Activated CD4-positive, alpha-beta T cell treated with anti-CD3 and anti-CD28 coated beads, Interleukin-2, amount 50 U/mL, for 16 hours (primary cell): ENCODE measurements around the gene SCLY.
A peak's percentile ranks its signal among the peaks of the same experiment; 100 is the strongest.

Source experiments
- DNase-seq: peaks from one replicate; pipeline ENCODE4 v3.0.0-alpha.2; 2020

SCLY gene

GRCh38 chr2:238098901-238099713 lies 38.3 kb downstream of the SCLY start:
- no peak for DNase-seq

DNA sequence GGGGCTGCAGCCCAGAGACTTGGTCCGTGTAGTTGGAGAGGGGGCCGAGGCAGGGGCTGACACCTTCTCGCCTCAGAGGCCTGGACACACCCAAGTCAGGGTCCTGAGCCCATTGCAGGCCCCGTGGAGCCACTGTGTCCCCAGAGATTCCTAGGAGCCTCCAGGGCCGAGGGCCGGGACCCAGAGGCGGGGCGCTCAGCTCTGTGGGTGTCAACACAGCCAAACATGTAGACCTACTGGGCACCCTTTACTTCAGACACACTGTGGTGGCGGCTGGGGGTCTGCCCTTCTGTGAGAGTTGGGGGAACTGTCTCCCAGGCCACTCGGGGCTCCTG lies 38.9 kb downstream of the SCLY start:
- DNase-seq, result no peak

DNA sequence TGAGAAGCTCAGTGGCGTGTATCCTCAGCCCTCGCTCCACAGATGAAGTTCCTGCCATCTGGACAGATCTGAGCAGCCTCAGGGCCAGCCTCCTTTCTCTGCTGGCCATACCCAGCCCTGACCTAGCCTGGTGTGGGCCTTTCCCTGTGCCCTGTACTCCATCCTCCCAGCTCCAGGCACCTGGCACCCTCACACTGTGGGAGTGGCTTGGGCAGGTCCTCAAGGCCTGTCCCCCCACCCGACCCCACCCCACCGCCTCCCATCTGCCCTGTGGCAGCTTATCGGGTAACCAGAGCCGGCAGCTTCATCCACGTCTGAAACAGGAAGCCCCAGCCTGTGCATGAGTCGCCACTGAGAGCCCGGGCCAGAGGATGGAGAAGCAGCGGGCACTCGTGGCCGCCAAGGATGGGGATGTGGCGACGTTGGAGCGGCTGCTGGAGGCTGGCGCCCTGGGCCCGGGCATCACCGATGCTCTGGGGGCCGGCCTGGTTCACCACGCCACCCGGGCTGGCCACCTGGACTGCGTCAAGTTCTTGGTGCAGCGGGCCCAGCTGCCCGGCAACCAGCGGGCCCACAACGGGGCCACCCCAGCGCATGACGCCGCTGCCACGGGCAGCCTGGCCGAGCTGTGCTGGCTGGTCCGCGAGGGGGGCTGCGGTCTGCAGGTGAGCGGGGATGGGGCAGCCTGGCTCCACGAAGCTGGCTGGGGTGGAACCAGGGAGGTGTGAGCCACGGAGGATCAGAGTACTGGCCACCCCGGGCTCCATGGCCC lies 39.4 kb downstream of the SCLY start, which contains the start of gene ESPNL:
Gene ESPNL, plus strand, starts transcription at position 292 of the 772 bp plus-strand sequence. Its CDS starts 80 bp downstream, at position 372.
- no peak for DNase-seq

DNA sequence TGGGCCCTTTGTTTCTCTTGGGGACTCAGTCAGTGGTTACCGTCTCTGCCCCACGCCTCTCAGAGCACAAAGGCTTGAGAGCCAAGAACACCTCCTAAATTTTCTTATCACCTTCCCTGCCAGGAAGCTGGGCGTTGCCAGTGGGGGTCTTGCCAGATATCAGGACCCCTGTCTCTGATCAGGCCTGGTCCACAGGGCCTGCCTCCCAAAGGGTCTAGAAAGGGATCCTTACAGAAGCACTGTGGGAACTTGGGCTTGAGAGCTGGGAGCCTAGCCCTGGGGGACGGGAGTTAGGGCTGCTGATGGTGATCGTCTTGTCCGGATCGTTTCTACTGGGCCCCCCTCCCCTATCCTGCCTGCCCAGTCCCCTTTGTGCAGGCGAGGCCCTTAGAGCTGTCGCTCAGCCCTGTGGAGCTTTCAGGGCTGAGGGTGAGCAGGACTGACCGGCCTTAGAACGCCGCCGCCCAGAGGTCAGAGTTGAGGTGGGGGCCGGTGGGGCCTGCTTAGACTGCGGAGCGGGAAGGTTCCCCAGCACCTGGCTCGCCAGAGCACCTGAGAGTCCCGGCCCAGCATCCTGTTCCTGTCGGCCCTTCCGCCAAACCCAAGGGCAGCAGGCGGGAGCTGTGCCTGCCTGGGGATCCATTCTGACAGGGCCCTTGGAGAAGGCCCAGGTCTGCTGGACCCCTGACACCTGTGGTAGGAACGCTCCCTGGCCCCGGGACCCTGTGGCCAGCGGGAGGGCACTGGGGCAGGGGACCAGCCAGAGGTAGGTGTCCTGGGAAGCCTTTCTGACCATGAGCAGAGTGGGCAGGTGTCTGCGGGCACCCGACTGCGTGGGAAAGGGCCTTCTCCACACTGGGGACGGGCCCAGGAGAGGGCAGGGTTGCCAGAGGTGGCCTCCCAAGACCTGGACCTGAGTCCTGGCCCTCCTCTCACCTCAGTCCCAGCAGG lies 40.3 kb downstream of the SCLY start:
- DNase-seq, result no peak

DNA sequence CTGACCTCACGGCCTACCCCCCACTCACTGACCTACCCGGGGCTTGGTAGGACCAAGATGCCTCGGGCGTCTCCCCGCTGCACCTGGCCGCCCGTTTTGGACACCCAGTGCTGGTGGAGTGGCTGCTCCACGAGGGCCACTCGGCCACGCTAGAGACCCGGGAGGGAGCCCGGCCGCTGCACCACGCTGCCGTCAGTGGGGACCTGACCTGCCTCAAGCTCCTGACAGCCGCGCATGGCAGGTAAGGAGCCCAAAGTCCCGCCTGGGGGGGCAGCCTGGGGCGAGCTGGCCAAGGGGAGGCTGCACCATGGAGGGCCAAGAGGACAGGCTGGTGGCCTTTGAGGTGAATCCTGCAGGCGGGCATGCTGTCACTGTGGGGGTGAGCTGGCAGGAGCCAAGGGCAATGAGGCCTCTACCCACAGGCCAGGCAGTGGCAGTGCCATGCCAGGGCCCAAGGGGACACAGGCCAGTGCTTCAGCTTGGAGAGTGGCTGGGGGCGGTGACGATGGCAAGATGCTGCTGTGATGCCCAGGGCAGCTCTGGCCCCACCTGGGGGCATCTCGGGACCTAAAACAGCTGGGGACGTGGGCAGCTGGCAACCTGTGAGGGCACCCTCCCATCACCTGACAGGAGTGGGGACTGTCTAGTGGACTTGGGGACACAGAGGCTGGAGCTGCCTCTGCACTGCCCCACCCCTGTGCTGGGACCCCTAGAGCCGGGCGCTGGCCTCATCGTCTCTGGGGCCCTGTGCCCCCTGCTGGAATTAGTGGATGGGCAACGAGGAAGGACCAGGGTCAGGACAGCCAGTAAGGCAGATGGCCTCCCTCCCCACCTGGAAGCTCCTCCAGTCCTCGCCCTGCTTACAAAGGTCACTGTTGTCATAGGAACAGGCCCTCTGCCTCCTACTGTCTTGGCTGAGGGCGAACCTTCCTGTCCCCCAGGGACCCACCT lies 41.4 kb downstream of the SCLY start:
- no peak for DNase-seq

DNA sequence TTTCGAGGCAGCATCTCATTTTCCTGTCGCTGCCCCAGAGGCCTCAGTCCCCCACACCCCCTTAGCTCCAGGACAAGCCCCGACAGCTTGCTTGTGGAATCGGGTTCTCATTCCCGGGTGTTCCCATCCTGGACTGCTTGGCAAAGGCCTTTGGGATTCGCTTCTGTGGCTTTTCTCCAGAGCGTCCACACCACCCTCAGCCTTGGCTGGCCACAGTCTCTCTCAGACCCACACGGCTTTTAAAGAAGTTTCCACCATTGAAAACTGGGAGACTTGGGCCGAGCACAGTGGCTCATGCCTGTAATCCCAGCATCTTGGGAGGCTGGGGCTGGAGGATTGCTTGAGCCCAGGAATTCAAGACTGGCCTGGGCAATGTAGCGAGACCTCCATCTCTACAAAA lies 42.1 kb downstream of the SCLY start:
- DNase-seq, result no peak

GRCh38 chr2:238103465-238104225 lies 42.8 kb downstream of the SCLY start:
- no peak for DNase-seq

GRCh38 chr2:238104226-238104690 lies 43.5 kb downstream of the SCLY start:
- DNase-seq, result no peak

- no peak for DNase-seq
Observed at GRCh38 chr2:238104691-238105371, 44.0 kb downstream of the SCLY start.

DNA sequence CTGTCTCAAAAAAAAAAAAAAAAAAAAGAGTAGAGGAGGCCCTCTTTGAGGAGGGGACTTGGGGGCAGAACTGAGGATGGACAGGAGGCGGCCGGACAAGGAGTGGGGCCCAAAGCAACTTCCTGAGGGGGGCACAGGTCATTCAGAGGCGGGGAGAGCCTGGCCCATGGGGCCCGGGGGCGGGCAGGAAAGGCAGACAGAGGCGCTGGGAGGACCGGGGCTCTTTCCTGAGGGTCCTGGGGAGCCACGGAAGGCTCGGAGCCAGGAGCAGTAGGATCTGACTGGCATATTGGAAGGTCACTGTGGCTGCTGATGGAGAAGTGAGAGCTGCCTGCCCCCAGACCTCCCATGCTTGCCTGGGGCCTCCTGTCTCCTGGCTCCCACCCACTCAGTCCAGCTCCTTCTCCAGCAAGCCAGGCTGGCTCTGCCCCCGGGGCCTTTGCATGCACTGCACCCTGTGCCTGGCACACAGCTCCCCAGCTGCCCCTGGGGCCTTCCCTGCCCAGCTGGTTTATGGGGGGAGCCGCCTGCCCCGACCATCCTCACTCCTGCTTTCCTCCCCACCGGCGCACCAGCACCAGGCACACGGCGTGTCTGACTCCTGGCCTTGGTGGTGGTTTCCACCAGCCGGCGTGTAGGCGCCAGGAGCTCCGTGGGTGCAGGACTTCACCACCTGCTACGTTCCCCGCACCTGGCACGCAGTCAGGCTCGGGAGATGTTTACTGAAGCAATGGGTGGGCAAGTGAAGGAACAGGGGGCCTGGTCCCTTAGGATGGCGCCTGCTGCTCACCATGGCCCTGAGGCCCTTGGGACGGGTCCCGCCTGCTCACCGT lies 44.9 kb downstream of the SCLY start:
- no peak for DNase-seq

DNA sequence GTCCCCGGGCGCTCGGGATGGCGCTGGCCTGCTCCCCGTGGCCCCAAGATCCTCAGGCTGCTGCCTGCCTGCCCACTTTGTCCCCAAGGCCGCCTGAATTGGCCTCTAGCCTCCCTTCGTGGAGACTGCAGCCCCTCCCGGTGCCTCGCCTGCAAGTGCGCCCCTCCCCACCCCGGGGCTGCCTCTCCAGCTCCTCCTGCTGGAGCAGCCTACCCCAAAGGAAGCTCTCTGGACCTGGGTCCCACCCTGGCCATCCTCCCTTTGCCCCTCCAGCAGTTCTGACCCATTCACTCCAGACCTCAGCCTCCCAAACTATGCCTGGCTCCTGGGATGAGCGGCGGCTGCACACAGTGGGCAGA lies 45.5 kb downstream of the SCLY start:
- DNase-seq, result no peak

DNA sequence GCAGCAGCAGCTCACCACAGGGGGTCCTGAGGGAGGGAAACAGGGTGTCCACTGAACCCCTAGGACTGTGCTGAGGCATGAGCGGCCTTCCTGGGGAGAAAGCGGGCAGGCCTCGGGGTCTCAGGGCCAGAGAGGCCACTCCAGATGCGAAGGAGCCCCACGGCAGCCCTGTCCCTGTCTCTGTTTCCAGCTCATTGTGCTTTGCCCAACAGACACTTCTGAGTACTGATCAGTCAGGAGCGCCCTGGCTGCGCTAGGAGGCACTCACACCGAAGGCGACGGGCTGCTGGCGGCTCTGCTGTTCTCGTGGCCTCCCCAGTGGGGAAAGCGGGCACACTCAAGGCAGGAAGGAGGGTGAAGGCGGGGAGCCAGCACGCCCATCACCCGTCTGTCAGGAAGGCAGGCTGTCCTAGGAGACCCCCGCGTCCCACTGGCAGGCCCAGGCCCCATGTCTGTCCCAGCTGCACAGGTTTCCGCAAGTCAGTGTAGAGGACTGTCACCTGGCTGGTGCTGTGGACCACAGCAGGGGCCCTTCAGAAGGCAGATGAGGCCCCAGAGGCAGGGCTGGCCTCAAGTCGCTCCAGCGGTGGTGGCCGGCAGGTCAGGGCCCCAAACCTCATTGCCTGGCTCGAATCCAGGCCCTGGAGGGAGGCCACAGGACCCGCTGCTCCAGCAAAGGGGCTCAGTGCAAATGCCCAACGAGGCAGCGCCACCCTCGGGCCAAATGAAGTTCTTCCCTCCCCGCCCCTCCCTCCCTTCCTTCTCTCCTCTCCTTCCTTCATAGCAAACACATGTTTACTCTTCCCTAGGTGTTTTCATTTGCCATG lies 46.1 kb downstream of the SCLY start:
- no peak for DNase-seq

- no peak for DNase-seq
Observed at GRCh38 chr2:238107525-238108422, 47.0 kb downstream of the SCLY start.

GRCh38 chr2:238108423-238109183 lies 47.8 kb downstream of the SCLY start:
- peak; percentile 19 for DNase-seq

- DNase-seq, result no peak
Observed at GRCh38 chr2:238113611-238114010, 52.8 kb downstream of the SCLY start.

- DNase-seq, result no peak
Observed at GRCh38 chr2:238114331-238114841, 53.6 kb downstream of the SCLY start.
